ENCODE results near the gene APOA1. TPM values are rescaled to one million over a fixed set of nuclear protein-coding genes. Genes with fewer than 3 reads are reported as not detected.

The APOA1 gene
- total RNA-seq, 1 donor from 2014 or later, result 3.7 TPM

DNA sequence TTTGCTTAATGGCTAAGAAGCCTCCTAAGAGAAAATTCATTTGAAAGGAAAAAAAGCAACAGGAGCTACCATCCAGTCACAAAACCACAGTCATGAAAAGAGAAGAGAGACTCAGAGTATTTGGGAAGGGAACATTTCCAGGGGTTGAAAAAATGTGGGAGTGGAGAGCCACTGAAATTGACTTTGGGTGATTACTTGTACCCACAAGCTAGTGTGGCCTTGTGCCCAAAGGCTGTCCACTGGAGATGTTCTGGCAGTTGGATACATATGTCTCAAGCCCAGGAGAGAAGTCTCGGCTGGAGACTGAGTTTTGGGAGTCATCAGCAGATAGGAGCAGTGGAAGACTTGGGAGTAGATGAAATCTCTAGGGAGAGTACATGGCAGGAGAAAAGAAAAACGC lies 42.6 kb downstream of the APOA1 start:
- peaks cover 11% of the 10 kb centered on the region for H3K4me1 ChIP-seq
- no peaks in the 10 kb centered on the region for H3K27me3 ChIP-seq (ENCODE audit: low read depth)
- H3K36me3 ChIP-seq, result no peaks in the 10 kb centered on the region
- no peaks in the 10 kb centered on the region for H3K9me3 ChIP-seq
- DNase-seq (no peak), ATAC-seq (no peak)
- intact Hi-C loops (cut with DNase I), result no loop called here
- no peak overlapping the region for H3K4me3 ChIP-seq
- TF ChIP-seq CTCF (IDR thresholded peaks at IDR 0.05), result no peak
- H3K27ac ChIP-seq, result no peak overlapping the region

GRCh38 chr11:116793772-116794097 lies 43.7 kb downstream of the APOA1 start:
- H3K4me3 ChIP-seq, result no peak overlapping the region
- no peaks in the 10 kb centered on the region for H3K27me3 ChIP-seq (ENCODE audit: low read depth)
- no peaks in the 10 kb centered on the region for H3K9me3 ChIP-seq
- DNase-seq (no peak), ATAC-seq (no peak)
- H3K27ac ChIP-seq, result no peak overlapping the region
- no peaks in the 10 kb centered on the region for H3K36me3 ChIP-seq
- intact Hi-C loops (cut with DNase I), result no loop called here
- H3K4me1 ChIP-seq, result peaks cover 13% of the 10 kb centered on the region
- no peak for TF ChIP-seq CTCF (IDR thresholded peaks at IDR 0.05)

GRCh38 chr11:116792869-116793771 lies 44.3 kb downstream of the APOA1 start:
- Histone ChIP-seq H3K27me3 (ENCODE audit: low read depth) (no peaks in the 10 kb centered on the region), H3K9me3 (no peaks in the 10 kb centered on the region), H3K36me3 (no peaks in the 10 kb centered on the region), H3K4me3 (no peak overlapping the region), H3K27ac (no peak overlapping the region), H3K4me1 (peaks cover 19% of the 10 kb centered on the region)
- ATAC-seq (no peak), DNase-seq (no peak)
- intact Hi-C loops (cut with DNase I), result no loop called here
- no peak for TF ChIP-seq CTCF (IDR thresholded peaks at IDR 0.05)

DNA sequence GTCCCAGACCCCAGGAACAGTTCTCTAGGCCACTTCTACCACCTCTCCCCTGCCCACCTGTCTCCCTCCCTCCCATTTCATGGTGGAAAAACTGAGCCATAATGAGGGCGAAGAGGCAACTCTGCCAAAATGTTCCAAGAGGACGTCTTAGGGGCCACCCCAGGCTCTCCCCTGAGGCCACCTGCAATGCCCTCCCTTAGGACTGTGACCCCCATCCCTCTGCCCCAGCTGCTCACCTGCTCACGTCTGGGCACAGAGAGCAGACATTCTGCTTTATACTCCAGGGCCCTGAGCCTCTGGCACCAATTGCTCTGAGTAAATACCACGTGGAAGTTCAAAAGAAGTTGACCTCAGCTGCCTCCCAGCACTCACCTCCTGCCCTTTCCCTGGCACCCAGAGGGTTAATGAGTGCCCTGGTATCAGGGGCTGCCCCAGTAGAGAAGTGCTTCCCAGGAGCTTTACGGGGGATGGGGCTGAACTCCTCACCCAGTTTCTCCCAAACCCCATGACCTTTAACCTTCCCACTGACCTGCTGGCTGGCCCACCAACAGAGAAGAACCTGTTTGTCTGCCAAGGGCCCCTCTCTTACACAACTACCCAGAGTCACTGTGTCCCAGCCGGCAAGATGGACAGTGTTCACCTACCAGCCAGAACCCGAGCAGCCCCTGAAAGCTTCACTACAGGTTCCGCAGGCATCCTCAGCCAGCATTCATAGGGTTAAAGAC lies 45.1 kb downstream of the APOA1 start:
- Histone ChIP-seq H3K4me1 (peaks cover 20% of the 10 kb centered on the region), H3K27me3 (ENCODE audit: low read depth) (no peaks in the 10 kb centered on the region), H3K9me3 (no peaks in the 10 kb centered on the region), H3K4me3 (no peak overlapping the region), H3K36me3 (no peaks in the 10 kb centered on the region), H3K27ac (no peak overlapping the region)
- intact Hi-C loops (cut with DNase I), result no loop called here
- no peak for ATAC-seq
- no peak for DNase-seq
- no peak for TF ChIP-seq CTCF (IDR thresholded peaks at IDR 0.05)

DNA sequence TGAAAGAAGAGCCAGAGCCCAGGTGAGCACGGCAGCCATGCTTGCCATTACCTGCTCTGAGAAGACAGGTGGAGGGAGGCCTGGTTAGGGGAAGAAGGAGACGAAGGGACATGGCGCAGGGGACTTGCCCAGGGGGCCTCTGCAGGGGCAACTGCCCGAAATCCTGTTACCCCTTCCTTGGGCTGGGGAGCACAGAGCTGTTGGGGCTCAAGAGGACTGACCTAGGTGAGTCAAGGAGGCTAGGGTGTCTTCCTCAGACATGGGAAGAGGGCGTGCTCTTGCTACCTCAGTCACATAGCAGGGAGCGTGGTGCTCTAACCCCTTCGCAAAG lies 45.6 kb downstream of the APOA1 start, which contains the start of gene APOA5:
APOA5 (minus strand) TSS at position 67 of the 331 bp plus-strand sequence; CDS start at position 48, 19 bp downstream.
- Histone ChIP-seq H3K27me3 (ENCODE audit: low read depth) (no peaks in the 10 kb centered on the region), H3K4me1 (peaks cover 26% of the 10 kb centered on the region), H3K9me3 (no peaks in the 10 kb centered on the region), H3K27ac (no peak within 1 kb of the TSS), H3K4me3 (peak within 1 kb of the TSS; percentile 19), H3K36me3 (peaks cover under 1% of the 10 kb centered on the region)
- no peak for DNase-seq
- ATAC-seq, result no peak
- intact Hi-C loops (cut with DNase I), result no loop called here
- TF ChIP-seq CTCF (IDR thresholded peaks at IDR 0.05), result no peak
